Vagina (tissue), 2 donors: ENCODE measurements around the gene EIF2B2. TPM values are rescaled to one million over a fixed set of nuclear protein-coding genes. Genes with fewer than 3 reads are reported as not detected.

Experiments
- DNase-seq, 2 donors: peaks; one replicate each; pipeline ENCODE4 v3.0.0-alpha.2; 2017; ENCODE audit errors: extremely low spot score in 2 of 2
- H3K27ac ChIP-seq: fragments of 200-600 bp; sonication (generic); one replicate; pipeline ENCODE4 v1.5.1; 2019
- H3K27me3 ChIP-seq: fragments of 200-600 bp; sonication (generic); one replicate; pipeline ENCODE4 v1.5.1; 2019
- H3K36me3 ChIP-seq, 2 donors: fragments of 200-600 bp; sonication (generic); one replicate each; pipeline ENCODE4 v1.5.1; 2017 to 2019
- H3K4me1 ChIP-seq: fragments of 200-600 bp; sonication (generic); one replicate; pipeline ENCODE4 v1.5.1; 2019
- H3K4me3 ChIP-seq, 2 donors: fragments of 200-600 bp; sonication (generic); 1 replicate in 1 of 2; 2 replicates in 1 of 2; pipeline ENCODE4 v1.5.1; 2016 to 2019
- H3K9me3 ChIP-seq: fragments of 200-600 bp; sonication (generic); one replicate; pipeline ENCODE4 v1.5.1; 2019
- CTCF ChIP-seq, 3 experiments: fragments of 450-650 bp in 2 of 3; fragments of 200-600 bp in 1 of 3; sonication (generic) in 1 of 3; IDR thresholded peaks; one replicate each; pipeline ENCODE4 v1.5.1; 2017 to 2019; ENCODE audit warnings: antibody characterized with exemption in 3 of 3, mild to moderate bottlenecking in 2 of 3, moderate library complexity in 2 of 3
- POLR2A ChIP-seq, 2 donors: fragments of 450-650 bp; IDR thresholded peaks; one replicate each; pipeline ENCODE4 v1.6.1; 2017; ENCODE audit warnings: antibody characterized with exemption in 2 of 2, mild to moderate bottlenecking in 2 of 2, moderate library complexity in 2 of 2
- POLR2AphosphoS5 ChIP-seq, 2 donors: sonication (generic); formaldehyde crosslinking; IDR thresholded peaks; one replicate each; pipeline ENCODE4 v1.9.0; 2017; ENCODE audit warnings: antibody characterized with exemption in 2 of 2, mild to moderate bottlenecking in 2 of 2, low read depth in 1 of 2; ENCODE audit not compliant: insufficient read depth in 1 of 2
- intact Hi-C: fragments of 100-400 bp; cut with DNase I; formaldehyde crosslinking; loops from one replicate; pipeline ENCODE4 v1.15.1; 2023
- total RNA-seq: library from RNA; depleted of rRNA; stranded (reverse); fragments of >200 nt; gene quantifications from one replicate; pipeline ENCODE4 v1.2.3, GENCODE V29; 2016

Gene EIF2B2
- total RNA-seq, 1 donor from 2014 or later, result 22.8 TPM

GRCh38 chr14:75046899-75047298 is 44.2 kb downstream of the EIF2B2 start:
- Histone ChIP-seq H3K36me3 (peaks cover 0 to 10% of the 10 kb centered on the region in 2 donors), H3K9me3 (no peaks in the 10 kb centered on the region), H3K27me3 (no peaks in the 10 kb centered on the region), H3K4me3 (no peak overlapping the region), H3K4me1 (peaks cover 51% of the 10 kb centered on the region), H3K27ac (no peak overlapping the region)
- DNase-seq, result no peak
- TF ChIP-seq POLR2AphosphoS5 (IDR thresholded peaks at IDR 0.05; ENCODE audit: insufficient read depth in 1 of 2, low read depth in 1 of 2), result no peak
- TF ChIP-seq POLR2A (IDR thresholded peaks at IDR 0.05), result no peak
- TF ChIP-seq CTCF (IDR thresholded peaks at IDR 0.05), result no peak
- intact Hi-C loops, result loop anchor here (5.0 kb wide), 1 partner anchor 35 kb away; no protein-coding TSS in a partner anchor

DNA sequence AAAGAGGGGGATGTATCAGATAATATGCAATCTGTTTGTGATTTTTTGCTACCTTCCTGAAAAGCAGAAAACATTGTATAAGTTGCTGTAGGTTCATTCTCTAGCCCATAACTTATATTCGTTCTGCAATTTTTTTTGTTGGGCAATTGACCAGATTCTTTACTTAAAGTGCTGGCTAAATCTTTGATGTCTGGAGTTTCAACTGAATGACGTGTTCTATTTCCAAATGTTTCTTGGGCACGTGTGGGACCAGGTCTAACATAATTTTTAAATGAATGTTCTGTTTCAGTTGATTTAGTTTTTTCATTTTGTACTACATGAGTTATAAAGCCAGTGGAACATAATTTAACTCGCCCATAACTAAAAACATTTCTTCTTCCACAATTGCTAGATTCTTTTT is 44.8 kb downstream of the EIF2B2 start:
- no peak overlapping the region for H3K4me3 ChIP-seq
- peaks cover 53% of the 10 kb centered on the region for H3K4me1 ChIP-seq
- H3K9me3 ChIP-seq, result no peaks in the 10 kb centered on the region
- no peak for TF ChIP-seq CTCF (IDR thresholded peaks at IDR 0.05)
- TF ChIP-seq POLR2AphosphoS5 (IDR thresholded peaks at IDR 0.05; ENCODE audit: insufficient read depth in 1 of 2, low read depth in 1 of 2), result no peak
- no peak for TF ChIP-seq POLR2A (IDR thresholded peaks at IDR 0.05)
- intact Hi-C loops, result loop anchor here (5.0 kb wide), 1 partner anchor 35 kb away; no protein-coding TSS in a partner anchor
- H3K36me3 ChIP-seq, result peaks cover 0 to 4% of the 10 kb centered on the region in 2 donors
- H3K27ac ChIP-seq, result no peak overlapping the region
- no peaks in the 10 kb centered on the region for H3K27me3 ChIP-seq
- DNase-seq, result no peak

GRCh38 chr14:75048101-75048500 is 45.4 kb downstream of the EIF2B2 start:
- no peak overlapping the region for H3K4me3 ChIP-seq
- intact Hi-C loops, result loop anchor here (5.0 kb wide), 1 partner anchor 36 kb away; no protein-coding TSS in a partner anchor
- H3K27me3 ChIP-seq, result no peaks in the 10 kb centered on the region
- H3K4me1 ChIP-seq, result peaks cover 53% of the 10 kb centered on the region
- no peaks in the 10 kb centered on the region for H3K9me3 ChIP-seq
- no peak for DNase-seq
- no peaks in the 10 kb centered on the region for H3K36me3 ChIP-seq
- TF ChIP-seq POLR2A (IDR thresholded peaks at IDR 0.05) (no peak), CTCF (IDR thresholded peaks at IDR 0.05) (no peak), POLR2AphosphoS5 (IDR thresholded peaks at IDR 0.05; ENCODE audit: insufficient read depth in 1 of 2, low read depth in 1 of 2) (no peak)
- H3K27ac ChIP-seq, result no peak overlapping the region

GRCh38 chr14:75049136-75049535 is 46.4 kb downstream of the EIF2B2 start:
- Histone ChIP-seq H3K27ac (no peak overlapping the region), H3K9me3 (no peaks in the 10 kb centered on the region), H3K4me1 (peaks cover 51% of the 10 kb centered on the region), H3K4me3 (no peak overlapping the region), H3K36me3 (no peaks in the 10 kb centered on the region), H3K27me3 (no peaks in the 10 kb centered on the region)
- DNase-seq, result no peak
- intact Hi-C loops, result loop anchor here (5.0 kb wide), 1 partner anchor 37 kb away; no protein-coding TSS in a partner anchor
- no peak for TF ChIP-seq POLR2A (IDR thresholded peaks at IDR 0.05)

GRCh38 chr14:75049731-75050201 is 47.0 kb downstream of the EIF2B2 start:
- no peak for DNase-seq
- intact Hi-C loops, result loop anchor here (5.0 kb wide), 1 partner anchor 37 kb away; no protein-coding TSS in a partner anchor
- TF ChIP-seq POLR2A (IDR thresholded peaks at IDR 0.05) (no peak), CTCF (IDR thresholded peaks at IDR 0.05) (no peak), POLR2AphosphoS5 (IDR thresholded peaks at IDR 0.05; ENCODE audit: insufficient read depth in 1 of 2, low read depth in 1 of 2) (no peak)
- H3K27ac ChIP-seq, result peak overlapping the region; percentile 88
- H3K4me1 ChIP-seq, result peaks cover 50% of the 10 kb centered on the region
- no peaks in the 10 kb centered on the region for H3K36me3 ChIP-seq
- no peak overlapping the region for H3K4me3 ChIP-seq
- no peaks in the 10 kb centered on the region for H3K27me3 ChIP-seq
- H3K9me3 ChIP-seq, result no peaks in the 10 kb centered on the region
